Left lung (tissue), 10 donors: ENCODE results near the gene SLC22A12. TPM values are rescaled to one million over a fixed set of nuclear protein-coding genes. Genes with fewer than 3 reads are reported as not detected.

Experiments used
- ATAC-seq: fragments of 200-7000 bp; cut with Tn5 transposase; one replicate; pipeline ENCODE4 v1.9.1; 2020; ENCODE audit warnings: moderate library complexity
- DNase-seq, 4 donors: peaks; one replicate each; pipeline ENCODE4 v3.0.0-alpha.2; 2013 to 2020
- H3K27ac ChIP-seq, 2 donors: fragments of 200-600 bp; sonication (generic) in 1 of 2; one replicate each; pipeline versions ENCODE4 v1.5.0 to v1.8.0; 2020 to 2021
- H3K27me3 ChIP-seq, 2 donors: fragments of 200-600 bp; sonication (generic) in 1 of 2; one replicate each; pipeline versions ENCODE4 v1.5.0 to v1.8.0; 2020 to 2021
- H3K36me3 ChIP-seq, 2 donors: fragments of 200-600 bp; sonication (generic) in 1 of 2; one replicate each; pipeline versions ENCODE4 v1.5.0 to v1.8.0; 2020 to 2021
- H3K4me1 ChIP-seq, 2 donors: fragments of 200-600 bp; one replicate each; pipeline ENCODE4 v1.8.0; 2021
- H3K4me3 ChIP-seq, 2 donors: fragments of 200-600 bp; sonication (generic) in 1 of 2; one replicate each; pipeline versions ENCODE4 v1.5.0 to v1.8.0; 2020 to 2021; ENCODE audit warnings: mild to moderate bottlenecking in 1 of 2
- H3K9me3 ChIP-seq, 2 donors: fragments of 200-600 bp; sonication (generic) in 1 of 2; one replicate each; pipeline versions ENCODE4 v1.5.0 to v1.8.0; 2020 to 2021
- intact Hi-C, 2 donors: fragments of 100-400 bp; cut with DNase I; formaldehyde crosslinking; loops; one replicate each; pipeline versions ENCODE4 v1.11.2 to v1.14.2; 2022
- polyA plus RNA-seq, 6 donors: library from polyadenylated mRNA; unstranded; fragments of 120-200 nt; gene quantifications; one replicate each; pipeline ENCODE4 v1.2.1, GENCODE V29; 2013; ENCODE audit not compliant: insufficient read length in 6 of 6
- total RNA-seq, 2 donors: library from RNA; stranded (reverse); fragmentation: NEBNext Ultra II Directional; extraction: Animal tissue kit (Norgen Biotek cat#: 25700); gene quantifications; one replicate each; pipeline ENCODE4 v1.2.1, GENCODE V29; 2021
- TF ChIP-seq, protein P1 (sequence below), 2 donors: fragments of 200-600 bp; sonication (generic) in 1 of 2; IDR thresholded peaks; one replicate each; pipeline versions ENCODE4 v1.5.0 to v1.8.0; 2021; ENCODE audit warnings: antibody characterized with exemption in 2 of 2
- donor health status: DM: no; HTN: yes; CAD: no.
- donor health status: DM: no; HTN: no; CAD: no.

The SLC22A12 gene
- total and polyA plus RNA-seq, 8 donors: not detected

DNA sequence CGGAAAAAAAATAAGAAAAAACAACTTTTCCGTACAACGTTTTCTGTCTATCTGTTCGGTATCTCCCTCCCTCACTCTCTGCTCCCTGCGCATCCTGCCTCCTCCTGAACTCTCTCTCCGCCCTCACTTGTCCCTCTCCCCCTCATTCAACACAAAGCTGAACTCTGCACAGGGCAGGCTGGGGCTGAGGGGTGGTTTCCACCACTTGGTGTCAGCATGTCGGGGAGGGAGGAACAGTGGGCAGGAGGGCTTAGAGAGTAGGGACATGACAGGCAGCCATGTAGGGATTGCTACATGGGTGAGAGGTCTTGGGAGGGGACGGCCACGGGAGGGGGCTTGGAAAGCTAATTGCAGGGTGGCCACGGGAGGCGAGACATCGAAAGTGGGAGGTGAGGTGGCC is 17.6 kb downstream of the SLC22A12 start:
- peaks cover 0 to 4% of the 10 kb centered on the region in 2 donors for H3K4me1 ChIP-seq
- intact Hi-C loops: no loop called here
- DNase-seq (peak in 1 of 4 donors; percentile 62), ATAC-seq (no peak)
- H3K9me3 ChIP-seq: no peaks in the 10 kb centered on the region
- no peaks in the 10 kb centered on the region for H3K36me3 ChIP-seq
- TF ChIP-seq, protein P1, sequence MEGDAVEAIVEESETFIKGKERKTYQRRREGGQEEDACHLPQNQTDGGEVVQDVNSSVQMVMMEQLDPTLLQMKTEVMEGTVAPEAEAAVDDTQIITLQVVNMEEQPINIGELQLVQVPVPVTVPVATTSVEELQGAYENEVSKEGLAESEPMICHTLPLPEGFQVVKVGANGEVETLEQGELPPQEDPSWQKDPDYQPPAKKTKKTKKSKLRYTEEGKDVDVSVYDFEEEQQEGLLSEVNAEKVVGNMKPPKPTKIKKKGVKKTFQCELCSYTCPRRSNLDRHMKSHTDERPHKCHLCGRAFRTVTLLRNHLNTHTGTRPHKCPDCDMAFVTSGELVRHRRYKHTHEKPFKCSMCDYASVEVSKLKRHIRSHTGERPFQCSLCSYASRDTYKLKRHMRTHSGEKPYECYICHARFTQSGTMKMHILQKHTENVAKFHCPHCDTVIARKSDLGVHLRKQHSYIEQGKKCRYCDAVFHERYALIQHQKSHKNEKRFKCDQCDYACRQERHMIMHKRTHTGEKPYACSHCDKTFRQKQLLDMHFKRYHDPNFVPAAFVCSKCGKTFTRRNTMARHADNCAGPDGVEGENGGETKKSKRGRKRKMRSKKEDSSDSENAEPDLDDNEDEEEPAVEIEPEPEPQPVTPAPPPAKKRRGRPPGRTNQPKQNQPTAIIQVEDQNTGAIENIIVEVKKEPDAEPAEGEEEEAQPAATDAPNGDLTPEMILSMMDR (IDR thresholded peaks at IDR 0.05): no peak
- peaks cover 0 to 40% of the 10 kb centered on the region in 2 donors for H3K27me3 ChIP-seq
- no peak overlapping the region for H3K4me3 ChIP-seq
- H3K27ac ChIP-seq: no peak overlapping the region

DNA sequence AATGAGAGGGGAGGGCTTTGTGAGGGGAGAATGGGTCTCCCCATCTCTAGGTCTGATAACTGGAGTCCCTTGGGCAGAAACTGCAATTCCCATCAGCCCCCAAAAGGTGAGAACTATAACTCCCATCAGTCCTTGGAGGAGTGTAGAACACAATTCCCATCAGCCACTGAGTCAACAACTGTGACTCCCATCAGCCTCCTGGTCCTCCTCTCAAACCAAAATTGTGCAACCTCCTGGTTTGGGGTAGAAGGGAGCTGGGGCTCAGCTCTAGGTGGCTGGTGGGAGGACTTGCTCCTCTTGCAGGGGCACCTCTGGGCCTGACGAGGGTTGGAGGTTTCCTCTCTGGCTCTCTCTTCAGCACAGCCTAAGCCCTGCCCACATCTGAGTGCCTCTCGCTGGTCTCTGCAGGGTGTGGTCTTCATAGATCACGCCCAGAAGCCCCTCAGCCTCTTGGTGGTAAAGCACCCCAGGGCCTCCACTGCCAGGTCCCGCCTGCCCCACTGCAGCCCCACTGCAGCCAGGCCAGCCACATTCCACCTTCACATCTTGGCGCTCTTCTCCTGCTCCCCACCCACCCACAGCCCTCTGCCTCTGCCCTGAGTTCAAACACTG is 18.5 kb downstream of the SLC22A12 start:
- H3K27ac ChIP-seq: no peak overlapping the region
- peaks cover 0 to 40% of the 10 kb centered on the region in 2 donors for H3K27me3 ChIP-seq
- H3K9me3 ChIP-seq: no peaks in the 10 kb centered on the region
- TF ChIP-seq, protein P1 (IDR thresholded peaks at IDR 0.05): no peak
- no peak for ATAC-seq
- H3K4me1 ChIP-seq: peaks cover 0 to 4% of the 10 kb centered on the region in 2 donors
- H3K4me3 ChIP-seq: no peak overlapping the region
- H3K36me3 ChIP-seq: no peaks in the 10 kb centered on the region
- intact Hi-C loops: no loop called here
- peak in 1 of 4 donors; percentile 30 for DNase-seq

DNA sequence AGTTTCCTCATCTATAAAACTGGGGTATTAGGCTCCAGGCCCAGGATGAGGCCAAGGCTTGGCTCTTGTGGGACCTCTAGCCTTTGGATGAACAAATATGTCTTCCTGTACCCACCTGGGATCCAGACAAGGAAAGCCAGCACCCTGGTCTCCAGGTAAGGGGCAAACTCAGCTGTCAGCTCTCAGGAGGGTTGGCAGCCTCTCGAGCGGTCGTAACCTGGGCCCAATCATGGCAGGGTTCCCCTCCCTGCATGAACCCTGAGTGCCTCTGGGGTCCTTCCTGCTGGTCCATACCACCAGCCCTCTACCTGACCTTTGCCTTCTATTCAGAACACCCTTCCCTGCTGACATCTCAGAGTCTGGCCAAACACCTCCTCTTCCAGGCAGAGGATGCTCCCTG is 19.6 kb downstream of the SLC22A12 start:
- intact Hi-C loops: no loop called here
- H3K4me1 ChIP-seq: peaks cover 0 to 4% of the 10 kb centered on the region in 2 donors
- TF ChIP-seq, protein P1 (IDR thresholded peaks at IDR 0.05): no peak
- no peak for ATAC-seq
- no peaks in the 10 kb centered on the region for H3K9me3 ChIP-seq
- DNase-seq: peak in 1 of 4 donors; percentile 14
- no peaks in the 10 kb centered on the region for H3K36me3 ChIP-seq
- peaks cover 0 to 33% of the 10 kb centered on the region in 2 donors for H3K27me3 ChIP-seq
- no peak overlapping the region for H3K27ac ChIP-seq
- no peak overlapping the region for H3K4me3 ChIP-seq

DNA sequence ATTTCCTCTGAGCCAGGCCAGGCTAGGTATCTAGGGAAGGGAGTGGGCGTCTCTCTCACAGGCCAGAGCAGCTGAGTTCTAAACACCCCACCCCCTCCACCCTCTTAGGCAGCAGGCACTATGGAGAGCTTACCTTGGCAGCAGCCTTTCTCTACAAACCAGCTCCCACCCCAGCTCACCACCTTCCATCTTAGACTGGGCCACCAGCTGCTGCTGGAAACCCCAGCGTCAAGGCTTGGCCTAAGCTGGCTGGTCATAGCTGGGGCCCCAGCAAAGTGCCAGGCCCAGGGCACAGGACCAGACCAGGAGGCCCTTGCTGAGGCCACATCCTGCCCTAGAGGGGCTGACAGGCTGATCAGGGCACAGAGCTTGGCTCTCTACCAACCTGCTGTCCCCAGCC is 20.2 kb downstream of the SLC22A12 start:
- Histone ChIP-seq H3K4me1 (peaks cover 0 to 4% of the 10 kb centered on the region in 2 donors), H3K36me3 (no peaks in the 10 kb centered on the region), H3K4me3 (no peak overlapping the region), H3K9me3 (no peaks in the 10 kb centered on the region), H3K27ac (no peak overlapping the region), H3K27me3 (peaks cover 0 to 27% of the 10 kb centered on the region in 2 donors)
- TF ChIP-seq, protein P1 (IDR thresholded peaks at IDR 0.05): no peak
- no peak for ATAC-seq
- DNase-seq: peak in 1 of 4 donors; percentile 28
- intact Hi-C loops: no loop called here

DNA sequence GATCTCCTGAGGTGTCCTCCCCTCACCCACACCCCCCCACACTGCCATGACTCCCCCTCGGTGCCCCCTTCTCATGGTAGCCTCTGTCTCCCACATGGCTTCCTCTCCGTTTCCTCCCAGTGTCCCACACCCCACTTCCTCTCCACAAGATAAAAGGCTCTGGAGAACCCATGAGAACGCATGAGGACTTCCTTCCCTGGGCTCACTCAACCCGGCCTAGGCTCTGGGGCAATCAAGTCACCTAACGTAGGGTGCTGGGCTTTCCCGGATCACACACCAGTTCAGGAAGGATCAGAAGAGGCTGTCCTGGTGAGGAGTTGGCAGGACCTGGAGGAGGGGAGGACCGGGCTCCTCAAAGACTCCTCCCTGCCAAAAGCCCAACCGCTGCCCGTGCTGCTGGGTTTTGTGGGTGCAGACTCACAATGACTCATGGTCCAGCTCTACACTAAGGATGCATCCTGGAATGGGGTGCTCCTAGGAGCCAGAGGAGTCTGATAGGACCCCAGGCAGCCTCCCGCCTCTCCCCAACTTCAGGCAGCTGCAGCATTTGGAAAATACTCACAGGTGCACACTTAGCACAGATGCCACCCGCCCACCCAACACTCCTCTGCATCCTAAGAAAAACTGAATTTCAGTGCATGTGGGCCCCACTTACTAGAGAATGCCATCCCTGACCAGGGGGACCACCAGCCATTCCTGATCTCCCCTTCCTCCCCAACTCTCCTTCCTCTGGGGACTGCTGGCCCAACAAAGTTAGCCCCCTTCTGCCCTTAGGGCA is 21.0 kb downstream of the SLC22A12 start:
- Histone ChIP-seq H3K27ac (no peak overlapping the region), H3K36me3 (no peaks in the 10 kb centered on the region), H3K27me3 (peaks cover 0 to 18% of the 10 kb centered on the region in 2 donors), H3K4me3 (no peak overlapping the region), H3K4me1 (peaks cover 0 to 4% of the 10 kb centered on the region in 2 donors), H3K9me3 (no peaks in the 10 kb centered on the region)
- ATAC-seq: no peak
- intact Hi-C loops: no loop called here
- TF ChIP-seq, protein P1 (IDR thresholded peaks at IDR 0.05): no peak
- DNase-seq: peak in 1 of 4 donors; percentile 55
